ENCODE data around the gene BIN1.

BIN1 gene

GRCh38 chr2:127044977-127045661 is 61.8 kb downstream of the BIN1 start:
- H3K4me1 Mint-ChIP-seq, result peaks cover 19% of the 10 kb centered on the region
- no peaks in the 10 kb centered on the region for H3K9me3 Mint-ChIP-seq
- H3K27me3 Mint-ChIP-seq (ENCODE audit: low read depth), result no peaks in the 10 kb centered on the region
- peaks cover 7% of the 10 kb centered on the region for H3K36me3 Mint-ChIP-seq (ENCODE audit: low read depth)
- H3K4me3 Mint-ChIP-seq, result no peak overlapping the region
- TF ChIP-seq CTCF (IDR thresholded peaks at IDR 0.05; ENCODE audit: unreplicated experiment in 3 of 3), result no peak
- peak overlapping the region in 1 of 3 experiments; percentile 59 for H3K27ac Mint-ChIP-seq

GRCh38 chr2:127044165-127044718 is 62.7 kb downstream of the BIN1 start:
- Mint-ChIP-seq H3K4me3 (no peak overlapping the region), H3K9me3 (no peaks in the 10 kb centered on the region), H3K27ac (no peak overlapping the region), H3K27me3 (ENCODE audit: low read depth) (no peaks in the 10 kb centered on the region), H3K4me1 (peaks cover 15% of the 10 kb centered on the region), H3K36me3 (ENCODE audit: low read depth) (peaks cover 7% of the 10 kb centered on the region)
- TF ChIP-seq CTCF (IDR thresholded peaks at IDR 0.05; ENCODE audit: unreplicated experiment in 3 of 3), result no peak

GRCh38 chr2:127043367-127044164 is 63.4 kb downstream of the BIN1 start:
- H3K4me1 Mint-ChIP-seq, result peaks cover 15% of the 10 kb centered on the region
- H3K27me3 Mint-ChIP-seq (ENCODE audit: low read depth), result no peaks in the 10 kb centered on the region
- TF ChIP-seq CTCF (IDR thresholded peaks at IDR 0.05; ENCODE audit: unreplicated experiment in 3 of 3), result no peak
- H3K36me3 Mint-ChIP-seq (ENCODE audit: low read depth), result peaks cover 7% of the 10 kb centered on the region
- H3K4me3 Mint-ChIP-seq, result no peak overlapping the region
- H3K27ac Mint-ChIP-seq, result peak overlapping the region in 1 of 3 experiments; percentile 61
- H3K9me3 Mint-ChIP-seq, result no peaks in the 10 kb centered on the region

GRCh38 chr2:127041259-127041970 is 65.5 kb downstream of the BIN1 start:
- TF ChIP-seq CTCF (IDR thresholded peaks at IDR 0.05; ENCODE audit: unreplicated experiment in 3 of 3), result no peak
- H3K4me3 Mint-ChIP-seq, result no peak overlapping the region
- H3K4me1 Mint-ChIP-seq, result peaks cover 22% of the 10 kb centered on the region
- no peaks in the 10 kb centered on the region for H3K27me3 Mint-ChIP-seq (ENCODE audit: low read depth)
- H3K27ac Mint-ChIP-seq, result no peak overlapping the region
- peaks cover under 1% of the 10 kb centered on the region for H3K36me3 Mint-ChIP-seq (ENCODE audit: low read depth)
- no peaks in the 10 kb centered on the region for H3K9me3 Mint-ChIP-seq

GRCh38 chr2:127040169-127040568 is 66.8 kb downstream of the BIN1 start:
- Mint-ChIP-seq H3K4me1 (peaks cover 16% of the 10 kb centered on the region), H3K4me3 (no peak overlapping the region), H3K9me3 (no peaks in the 10 kb centered on the region), H3K36me3 (ENCODE audit: low read depth) (no peaks in the 10 kb centered on the region), H3K27me3 (ENCODE audit: low read depth) (no peaks in the 10 kb centered on the region), H3K27ac (peak overlapping the region in 1 of 3 experiments; percentile 52)
- no peak for TF ChIP-seq CTCF (IDR thresholded peaks at IDR 0.05; ENCODE audit: unreplicated experiment in 3 of 3)

Measured in nephron (organoid).